ENCODE measurements around the gene KIF18B. TPM values are rescaled to one million over a fixed set of nuclear protein-coding genes. Genes with fewer than 3 reads are reported as not detected.

The KIF18B gene
- total and polyA plus RNA-seq, 2 of the 13 experiments (the other 11 are each of a cell fraction or from before 2014, with no cell fraction given) = 15.2 to 15.3 TPM

GRCh38 chr17:44899074-44899782 is 48.3 kb downstream of the KIF18B start, which contains the start of gene EFTUD2 (continued):
- TF ChIP-seq ZNF407 (CRISPR knock-in tag; IDR thresholded peaks at IDR 0.05; ENCODE audit: not compliant biosample characterization) = peak; percentile 90
- TF ChIP-seq ZNF564 (CRISPR knock-in tag; IDR thresholded peaks at IDR 0.05) = peak; percentile 75; the same call in 1 of the 2 replicates
- peak; percentile 73; the same call in 1 of the 2 replicates for TF ChIP-seq TFDP1 (CRISPR knock-in tag; IDR thresholded peaks at IDR 0.05; ENCODE audit: borderline replicate concordance)
- TF ChIP-seq KAT2B (IDR thresholded peaks at IDR 0.05; ENCODE audit: borderline replicate concordance, low read depth, low read length) = no peak
- TF ChIP-seq PCBP1 (IDR thresholded peaks at IDR 0.05; ENCODE audit: borderline replicate concordance, low read depth, low read length) = peak; percentile 93; the same call in 1 of the 2 replicates
- TF ChIP-seq ZNF329 (CRISPR knock-in tag; IDR thresholded peaks at IDR 0.05; ENCODE audit: low read depth) = peak; percentile 78; the same call in 1 of the 2 replicates
- peak; percentile 84 for TF ChIP-seq YY1 (IDR thresholded peaks at IDR 0.05; ENCODE audit: insufficient read depth, insufficient replicate concordance, low read depth, low read length)
- peak; percentile 93; the same call in 1 of the 2 replicates for TF ChIP-seq ZBTB46 (CRISPR knock-in tag; IDR thresholded peaks at IDR 0.05; ENCODE audit: borderline replicate concordance)
- no peak for TF ChIP-seq ZNF296 (CRISPR knock-in tag; conservative IDR thresholded peaks at IDR 0.05)
- peak; percentile 99; the same call in 1 of the 2 replicates for TF ChIP-seq HDAC6 (IDR thresholded peaks at IDR 0.05; ENCODE audit: low read depth, low read length)
- 0 out of 2 replicates have a peak, but pooled peaks have one; percentile 57 for TF ChIP-seq CC2D1A (CRISPR knock-in tag; IDR thresholded peaks at IDR 0.05)
